HCT116 (cell line): ENCODE data around the gene KIF26B. TPM values are rescaled to one million over a fixed set of nuclear protein-coding genes. Genes with fewer than 3 reads are reported as not detected.

ENCODE experiments used
- ATAC-seq: fragments of 200-7000 bp; cut with Tn5 transposase; 2 replicates; pipeline ENCODE4 v1.9.1; 2020; ENCODE audit warnings: mild to moderate bottlenecking, moderate library complexity
- BruUV-seq: library from RNA; stranded (reverse); fragments of 400-500 nt; replicated peaks from 2 replicates; lab custom pipeline; 2021; lab: Mats Ljungman, UMichigan
- CTCF ChIA-PET: fragments of 300-600 bp; sonication (Branson Sonifier 250); formaldehyde crosslinking; loops from one replicate; lab custom pipeline; 2021; ENCODE audit warnings: antibody characterized with exemption; lab: Charles Lee
- POLR2A ChIA-PET: fragments of 300-600, 350-600 bp; sonication (Branson Sonifier 250); formaldehyde crosslinking; loops from one replicate; lab custom pipeline; 2021; ENCODE audit warnings: antibody characterized with exemption; lab: Charles Lee
- RAD21 ChIA-PET, 2 experiments: fragments of 300-600 bp; sonication (Branson Sonifier 250); formaldehyde crosslinking; loops; one replicate each; lab custom pipeline; 2023; ENCODE audit warnings: low total read pairs in 2 of 2; ENCODE audit not compliant: uncharacterized antibody in 2 of 2, unreplicated experiment in 2 of 2, low non-redundant PET in 1 of 2; lab: Charles Lee
- DNase-seq: peaks from one replicate; pipeline ENCODE4 v3.0.0-alpha.2; 2010; ENCODE audit warnings: low read depth, low spot score
- H2AFZ ChIP-seq: fragments of 200-600 bp; shearing (Covaris generic), sonication (generic); 2 replicates; pipeline ENCODE4 v1.6.1; 2017; ENCODE audit warnings: low read depth, mixed run types, mixed read lengths, antibody characterized with exemption, low read length; ENCODE audit not compliant: poor library complexity, severe bottlenecking
- H3K27ac ChIP-seq: 2 replicates; pipeline ENCODE4 v1.5.1; 2012; ENCODE audit warnings: low read depth, low read length
- H3K27me3 ChIP-seq: fragments of 200-600 bp; sonication (generic); 2 replicates; pipeline ENCODE4 v1.6.1; 2016; ENCODE audit warnings: mixed run types, low read length, mixed read lengths; ENCODE audit not compliant: insufficient read depth
- H3K36me3 ChIP-seq, 2 experiments: fragments of 200-500 bp in 1 of 2; fragments of 200-600 bp in 1 of 2; sonication (Bioruptor generic) in 1 of 2; sonication (generic) in 1 of 2; 2 replicates each; pipeline versions ENCODE4 v1.5.1 to v1.6.1; 2014 to 2016; ENCODE audit warnings: low read length in 2 of 2, inconsistent platforms in 1 of 2, mixed read lengths in 1 of 2, mixed run types in 1 of 2; ENCODE audit not compliant: insufficient read depth in 2 of 2, control insufficient read depth in 1 of 2
- H3K4me1 ChIP-seq, 2 experiments: fragments of 200-600 bp in 1 of 2; sonication (generic) in 1 of 2; 2 replicates each; pipeline versions ENCODE4 v1.5.1 to v1.6.1; 2012 to 2017; ENCODE audit warnings: low read length in 2 of 2, inconsistent platforms in 1 of 2, mild to moderate bottlenecking in 1 of 2, mixed read lengths in 1 of 2, mixed run types in 1 of 2, moderate library complexity in 1 of 2; ENCODE audit not compliant: insufficient read depth in 2 of 2, control insufficient read depth in 1 of 2
- H3K4me2 ChIP-seq: fragments of 200-600 bp; sonication (generic); 2 replicates; pipeline ENCODE4 v1.6.1; 2017; ENCODE audit warnings: mixed run types, low read length, mixed read lengths
- H3K4me3 ChIP-seq, 2 experiments: fragments of 200-600 bp in 1 of 2; sonication (generic) in 1 of 2; replicated peaks in 1 of 2; 2 replicates each; pipeline ENCODE4 v1.5.1; 2011 to 2016; ENCODE audit warnings: low read length in 2 of 2, control low read depth in 1 of 2, low read depth in 1 of 2, mild to moderate bottlenecking in 1 of 2, mixed read lengths in 1 of 2, mixed run types in 1 of 2
- H3K79me2 ChIP-seq: fragments of 200-600 bp; sonication (generic); 2 replicates; pipeline ENCODE4 v1.6.1; 2017; ENCODE audit warnings: mild to moderate bottlenecking, mixed run types, low read length, moderate library complexity, mixed read lengths; ENCODE audit not compliant: insufficient read depth
- H3K9ac ChIP-seq: fragments of 200-600 bp; sonication (generic); 2 replicates; pipeline ENCODE4 v1.6.1; 2016; ENCODE audit warnings: low read length, mixed read lengths
- H3K9me2 ChIP-seq: fragments of 200-600 bp; sonication (generic), shearing (Covaris generic); 2 replicates; pipeline ENCODE4 v1.6.1; 2017; ENCODE audit warnings: mixed run types, mild to moderate bottlenecking, moderate library complexity; ENCODE audit not compliant: insufficient read depth
- H3K9me3 ChIP-seq, 2 experiments: fragments of 200-500 bp in 1 of 2; fragments of 200-600 bp in 1 of 2; sonication (Bioruptor generic) in 1 of 2; sonication (generic) in 1 of 2; 2 replicates each; pipeline ENCODE4 v1.6.1; 2014 to 2017; ENCODE audit warnings: low read length in 2 of 2, mixed read lengths in 2 of 2, inconsistent platforms in 1 of 2, low read depth in 1 of 2, mild to moderate bottlenecking in 1 of 2, mixed run types in 1 of 2, moderate library complexity in 1 of 2; ENCODE audit not compliant: control insufficient read depth in 1 of 2, insufficient read depth in 1 of 2
- H4K20me1 ChIP-seq: fragments of 200-600 bp; sonication (generic), shearing (Covaris generic); 2 replicates; pipeline ENCODE4 v1.6.1; 2017; ENCODE audit warnings: mixed run types, mild to moderate bottlenecking, moderate library complexity; ENCODE audit not compliant: insufficient read depth
- CTCF ChIP-seq, 3 experiments: fragments of 200-600 bp in 1 of 3; sonication (generic) in 1 of 3; IDR thresholded peaks in 2 of 3; conservative IDR thresholded peaks in 1 of 3; 2 replicates each; pipeline ENCODE4 v1.5.1; 2012 to 2017; ENCODE audit warnings: low read depth in 2 of 3, low read length in 2 of 3, antibody characterized with exemption in 1 of 3, borderline replicate concordance in 1 of 3, control low read depth in 1 of 3, mild to moderate bottlenecking in 1 of 3, mixed read lengths in 1 of 3, mixed run types in 1 of 3, moderate library complexity in 1 of 3; ENCODE audit not compliant: insufficient read depth in 1 of 3
- EZH2 ChIP-seq: fragments of 200-600 bp; sonication (generic); IDR thresholded peaks from 2 replicates; pipeline ENCODE4 v1.6.1; 2017; ENCODE audit warnings: antibody characterized with exemption, mixed run types
- EZH2phosphoT487 ChIP-seq: fragments of 200-600 bp; IDR thresholded peaks from 2 replicates; pipeline ENCODE4 v1.6.1; 2018; ENCODE audit warnings: antibody characterized with exemption, borderline replicate concordance
- JUND ChIP-seq: IDR thresholded peaks from 2 replicates; pipeline ENCODE4 v1.6.1; 2012
- POLR2AphosphoS5 ChIP-seq: IDR thresholded peaks from 2 replicates; pipeline ENCODE4 v1.6.1; 2011; ENCODE audit warnings: mild to moderate bottlenecking, low read depth, low read length, moderate library complexity
- RAD21 ChIP-seq: IDR thresholded peaks from 2 replicates; pipeline ENCODE4 v1.6.1; 2012; ENCODE audit warnings: low read depth, mild to moderate bottlenecking
- REST ChIP-seq: IDR thresholded peaks from 2 replicates; pipeline ENCODE4 v1.6.1; 2012; ENCODE audit warnings: low read depth
- SP1 ChIP-seq: IDR thresholded peaks from 2 replicates; pipeline ENCODE4 v1.6.1; 2012; ENCODE audit warnings: low read depth
- SRF ChIP-seq: IDR thresholded peaks from 2 replicates; pipeline ENCODE4 v1.6.1; 2012; ENCODE audit warnings: low read depth
- ZBTB33 ChIP-seq: IDR thresholded peaks from 2 replicates; pipeline ENCODE4 v1.6.1; 2011; ENCODE audit warnings: mild to moderate bottlenecking, low read length, moderate library complexity; ENCODE audit not compliant: insufficient replicate concordance; ENCODE audit errors: extremely low read depth
- ZNF274 ChIP-seq: fragments of 200-500 bp; sonication (Bioruptor generic); IDR thresholded peaks from 2 replicates; pipeline ENCODE4 v1.6.1; 2014; ENCODE audit warnings: mild to moderate bottlenecking, low read depth, low read length, inconsistent platforms
- intact Hi-C: fragments of 100-400 bp; cut with micrococcal nuclease; formaldehyde crosslinking; loops from 2 replicates; pipeline ENCODE4 v1.10.0; 2022
- total RNA-seq: library from RNA; stranded (reverse); gene quantifications from one replicate; pipeline ENCODE4 v1.2.1, GENCODE V29; 2021; ENCODE audit not compliant: unreplicated experiment

Gene KIF26B
- total RNA-seq, 1 experiment from 2014 or later: 0.49 TPM

GRCh38 chr1:245566952-245567351, 412.2 kb downstream of the KIF26B start:
- Histone ChIP-seq H2AFZ (no peak overlapping the region), H3K79me2 (no peaks in the 10 kb centered on the region), H3K4me3 (no peak overlapping the region), H3K4me1 (no peaks in the 10 kb centered on the region), H3K36me3 (no peaks in the 10 kb centered on the region), H3K4me2 (no peak overlapping the region), H3K9me3 (no peaks in the 10 kb centered on the region), H3K9ac (no peak overlapping the region), H3K27me3 (no peaks in the 10 kb centered on the region), H3K9me2 (no peaks in the 10 kb centered on the region), H3K27ac (no peak overlapping the region), H4K20me1 (no peaks in the 10 kb centered on the region)
- intact Hi-C loops: no loop called here
- ATAC-seq (no peak), DNase-seq (no peak)
- ChIA-PET POLR2A (no interaction called here), CTCF (no interaction called here), RAD21 (no interaction called here)
- no peak for TF ChIP-seq SRF
- no peak for TF ChIP-seq EZH2phosphoT487
- TF ChIP-seq JUND: no peak
- TF ChIP-seq REST: no peak
- no peak for TF ChIP-seq ZBTB33
- no peak for TF ChIP-seq ZNF274
- TF ChIP-seq RAD21: no peak
- no peak for TF ChIP-seq EZH2
- no peak for TF ChIP-seq SP1
- no peak for TF ChIP-seq POLR2AphosphoS5
- TF ChIP-seq CTCF (IDR thresholded peaks at IDR 0.05 in 2 of 3, conservative IDR thresholded peaks at IDR 0.05 in 1 of 3; ENCODE audit: borderline replicate concordance in 1 of 3, insufficient read depth in 1 of 3, low read depth in 2 of 3, low read length in 2 of 3): no peak
- BruUV-seq: no TSS peak
